Activated CD4-positive, alpha-beta T cell treated with anti-CD3 and anti-CD28 coated beads, Interleukin-10, Interleukin-2, amounts not matched to agents 100 ng/mL and 50 ng/mL, durations not matched to agents 16 hours and 8 hours (primary cell): Measurements from ENCODE around the gene APBB1.
"Not testable (repeated sequence)": the region's sequence is repeated elsewhere in the genome, so short reads cannot be mapped to it uniquely, and the experiment has no call there.

Experiments
- DNase-seq: peaks from one replicate; pipeline ENCODE4 v3.0.0-alpha.2; 2020

Gene APBB1

DNA sequence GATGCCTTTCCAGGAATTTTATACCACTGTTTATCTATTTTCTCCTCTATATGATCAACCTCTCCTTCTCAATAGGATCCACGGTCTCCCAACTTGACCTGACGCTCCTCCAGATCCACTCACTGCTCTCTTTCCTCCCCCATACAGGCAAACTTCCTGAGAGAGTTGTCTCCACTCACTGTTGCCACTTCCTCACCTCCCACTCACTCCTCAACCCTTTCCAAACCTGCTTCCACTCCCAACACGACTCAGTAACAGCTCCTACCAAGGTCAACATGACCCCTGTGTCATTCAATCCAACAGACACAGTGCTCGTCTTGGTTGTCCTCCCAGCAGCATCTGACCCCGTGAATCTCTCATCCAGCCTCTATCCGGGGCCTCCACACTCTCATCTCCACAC lies 3.1 kb downstream of the APBB1 start:
- DNase-seq, result no peak

DNA sequence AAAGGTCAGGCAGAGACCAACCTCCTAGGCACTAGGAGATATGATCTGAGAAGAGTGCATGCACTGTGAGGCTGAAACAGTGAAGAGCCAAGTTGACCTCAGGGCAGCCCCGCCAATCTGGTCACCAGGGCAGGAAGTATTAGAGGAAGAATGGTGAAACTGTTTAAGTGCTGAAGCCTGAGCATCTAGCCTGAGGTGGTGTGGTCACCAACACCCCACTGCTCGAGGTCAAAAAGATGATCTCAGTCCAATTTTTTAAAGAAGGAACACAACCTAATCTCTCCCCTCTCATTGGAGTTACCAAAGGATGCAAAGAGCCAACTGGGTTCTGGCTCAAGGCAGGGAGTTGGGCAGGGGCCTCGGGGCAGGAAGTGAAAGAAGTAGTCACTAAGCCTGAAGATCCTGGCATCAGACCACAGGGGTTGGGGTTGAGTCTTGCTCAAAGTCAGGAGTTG lies 4.0 kb downstream of the APBB1 start:
- DNase-seq, result peak; percentile 60

DNA sequence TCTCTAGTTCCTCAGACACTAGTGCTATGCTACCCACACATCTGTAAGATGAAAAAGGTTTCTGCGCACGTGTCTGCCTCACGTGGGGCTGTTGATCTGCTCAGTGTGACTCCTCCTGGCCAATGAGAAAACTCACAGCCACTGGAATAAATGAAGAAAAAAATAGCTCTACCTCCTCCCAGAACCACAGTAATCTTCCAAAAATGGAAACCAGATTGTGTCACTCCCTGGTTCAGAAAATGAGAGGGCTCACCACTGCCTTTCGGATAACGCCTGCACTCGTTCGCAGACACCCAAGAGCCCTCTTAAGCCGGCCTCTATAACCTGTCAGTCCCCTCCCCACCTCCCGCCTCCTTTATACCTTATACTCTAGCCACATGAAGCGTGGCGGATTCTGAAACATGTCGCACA lies 5.1 kb downstream of the APBB1 start:
- DNase-seq, result peak; percentile 54

DNA sequence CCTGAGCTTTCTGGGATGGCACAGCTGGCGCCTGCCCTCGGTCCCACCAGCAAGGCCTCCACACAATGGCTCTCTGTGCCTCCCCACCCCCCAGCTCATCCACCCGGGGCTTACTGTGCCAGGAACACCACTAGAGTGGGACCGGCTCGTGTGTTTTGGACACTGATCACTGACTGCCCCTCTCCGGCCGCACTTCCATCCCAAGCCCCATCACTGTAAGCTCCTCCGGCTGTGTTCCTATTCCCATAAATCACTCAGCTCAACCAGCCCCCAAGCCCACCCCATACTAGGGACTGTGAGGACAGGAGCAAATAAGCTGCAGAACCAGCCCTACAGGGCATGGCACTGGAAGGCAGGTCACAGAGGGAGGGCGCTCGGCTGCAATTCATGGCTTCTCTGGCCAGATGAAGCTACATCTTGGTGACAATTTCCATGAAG lies 7.3 kb downstream of the APBB1 start:
- DNase-seq, result no peak

DNA sequence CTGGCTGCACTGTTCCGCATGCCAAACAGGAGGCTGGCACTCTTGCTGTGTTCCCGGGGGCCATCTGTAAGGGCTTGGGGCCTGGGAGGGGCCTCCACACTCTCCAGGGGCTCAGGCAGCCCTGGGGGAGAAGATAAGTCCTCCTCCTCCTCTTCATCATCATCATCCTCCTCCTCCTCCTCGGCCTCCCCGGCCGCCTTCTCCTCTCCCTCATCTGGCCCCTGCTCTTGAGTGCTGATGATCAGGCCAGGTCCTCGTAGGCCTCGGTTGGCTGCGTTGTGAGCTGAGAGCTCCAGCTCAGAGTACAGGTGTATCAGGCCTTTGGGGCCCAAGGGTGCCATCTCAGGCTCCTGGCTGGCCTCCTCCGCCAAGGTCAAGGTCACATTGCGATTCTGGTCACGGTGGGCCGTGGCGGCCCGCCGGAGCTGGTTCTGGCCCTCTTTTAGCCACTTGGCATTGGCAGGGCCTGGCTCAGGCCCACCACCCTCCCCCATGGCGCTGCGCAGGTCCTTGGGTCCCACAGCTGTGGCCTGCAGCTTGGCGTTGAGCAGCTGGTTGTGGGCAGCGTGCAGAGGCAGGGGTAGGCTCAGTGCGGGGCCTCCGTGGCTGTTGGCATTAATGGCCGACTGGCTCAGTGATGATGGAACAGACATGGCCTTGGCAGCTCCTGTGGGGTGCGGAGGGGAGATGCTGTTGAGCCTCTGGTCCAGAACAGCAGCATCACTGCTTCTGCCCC lies 8.0 kb downstream of the APBB1 start:
- no peak for DNase-seq

DNA sequence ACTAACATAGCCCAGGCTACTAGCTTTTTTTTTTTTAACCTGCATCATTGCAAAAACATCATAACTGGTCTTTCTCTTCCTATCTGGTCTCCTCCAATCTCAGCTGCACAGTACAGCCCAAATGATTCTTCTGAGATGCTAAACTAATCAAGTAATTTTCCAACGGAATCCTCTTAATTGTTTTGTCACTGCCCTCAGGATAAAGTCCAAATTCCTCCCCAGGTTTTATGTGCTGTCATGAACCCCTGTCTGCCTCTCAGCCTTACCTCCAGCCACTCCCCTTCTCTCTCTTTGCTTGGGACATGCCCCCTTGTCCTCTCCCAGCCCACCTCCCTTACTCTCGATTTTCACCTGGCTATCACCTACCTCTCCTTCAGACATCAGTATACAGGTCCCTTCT lies 12.5 kb downstream of the APBB1 start:
- no peak for DNase-seq

DNA sequence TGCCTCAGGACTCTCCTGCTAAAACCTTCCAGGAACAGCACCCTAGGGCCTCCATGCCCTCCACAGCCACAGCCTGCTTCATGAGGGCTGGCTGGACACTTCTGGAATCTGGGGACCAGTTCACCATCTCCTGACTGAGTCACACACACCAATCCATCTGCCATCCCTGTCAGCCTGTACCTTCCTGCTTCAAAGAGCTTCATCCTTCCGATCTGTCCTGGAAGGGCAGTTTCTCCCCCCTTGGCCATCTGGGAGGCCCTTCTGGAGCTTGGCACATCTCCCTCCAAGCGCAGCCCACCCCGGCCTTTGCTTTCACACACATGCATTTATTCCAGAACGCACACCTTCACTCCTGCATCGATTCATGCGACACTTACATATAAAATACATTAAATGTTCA lies 13.0 kb downstream of the APBB1 start:
- no peak for DNase-seq

DNA sequence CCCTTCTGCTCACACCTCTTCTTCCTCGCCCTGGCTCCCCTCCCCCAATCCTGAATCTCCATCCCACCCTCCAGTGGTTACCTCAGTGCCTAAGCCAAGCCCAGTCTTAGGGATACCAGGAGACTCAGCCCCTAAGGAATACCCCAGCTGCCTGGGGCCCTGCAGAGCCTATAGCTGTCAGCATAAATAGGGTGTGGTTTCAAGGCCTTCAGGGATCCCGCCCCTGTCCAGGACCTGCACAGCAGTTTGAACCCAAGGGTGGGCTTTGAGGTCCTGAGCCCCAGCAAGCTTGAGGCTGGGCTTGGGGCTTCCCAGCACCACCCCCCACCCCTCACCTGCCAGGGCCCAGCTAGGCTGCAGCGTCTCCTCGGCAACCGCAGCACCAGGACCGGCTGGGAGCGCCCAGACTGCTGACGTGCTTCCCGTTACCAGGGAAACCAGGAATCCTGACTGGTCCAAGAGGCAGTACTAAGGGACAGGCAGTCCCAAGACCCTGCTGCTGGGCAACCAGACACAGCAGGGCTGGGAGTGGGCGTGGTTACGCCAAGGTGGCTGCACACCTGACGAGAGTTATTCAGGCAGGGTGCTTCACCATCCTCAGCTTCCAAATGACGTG lies 13.7 kb downstream of the APBB1 start:
- no peak for DNase-seq

DNA sequence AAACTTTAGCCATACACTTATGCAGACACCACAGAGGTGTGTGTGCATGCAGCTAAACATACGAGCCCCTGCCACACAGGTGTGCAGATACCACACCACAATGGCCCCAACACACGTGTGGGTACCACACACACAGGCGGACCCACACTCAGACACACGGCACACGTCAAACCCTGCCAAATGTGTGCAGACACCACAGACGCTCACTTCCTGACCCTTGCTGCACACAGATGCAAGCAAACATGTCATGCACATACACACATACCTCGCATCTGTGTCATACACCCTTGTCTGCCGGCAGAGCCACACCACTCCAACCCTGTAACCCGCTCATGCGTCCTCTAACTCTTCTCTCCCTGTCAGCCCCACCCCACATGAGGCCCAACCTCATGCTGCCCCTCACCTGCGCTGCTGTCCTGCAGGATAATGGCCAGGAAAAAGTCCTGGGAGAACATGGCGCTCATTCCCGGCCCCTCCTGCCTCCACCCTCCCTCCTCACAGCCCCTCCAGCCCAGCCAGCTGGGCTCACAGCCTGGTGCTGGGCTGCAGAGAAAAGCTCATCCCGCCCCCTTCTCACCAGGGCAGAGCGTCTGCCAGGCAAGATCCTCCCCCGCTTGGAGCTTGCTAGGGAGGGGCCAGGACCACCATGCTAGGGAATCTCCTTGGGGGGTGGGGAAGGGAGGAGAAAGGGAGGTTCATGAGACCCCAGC lies 14.4 kb downstream of the APBB1 start:
- DNase-seq, result peak; percentile 18

DNA sequence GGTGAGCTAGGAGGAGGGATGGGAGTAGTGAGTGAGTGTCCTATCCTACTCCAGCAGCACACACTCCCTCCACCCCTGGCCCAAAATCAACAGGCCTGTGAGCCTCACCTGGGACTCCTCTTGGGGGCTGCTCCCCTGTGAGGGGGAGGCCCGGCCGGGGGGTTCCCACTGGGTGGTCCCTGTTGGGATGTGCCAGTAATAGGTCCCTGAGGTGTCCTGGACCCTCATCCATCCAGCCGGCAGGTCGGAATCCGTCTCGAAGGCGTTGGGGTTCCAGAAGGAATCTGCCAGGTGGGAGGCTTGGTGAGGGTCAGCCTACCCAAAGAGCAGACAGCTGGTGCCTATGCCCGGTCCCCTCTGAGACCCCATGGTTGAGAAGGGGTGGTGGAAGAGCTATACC lies 15.4 kb downstream of the APBB1 start:
- DNase-seq, result no peak

DNA sequence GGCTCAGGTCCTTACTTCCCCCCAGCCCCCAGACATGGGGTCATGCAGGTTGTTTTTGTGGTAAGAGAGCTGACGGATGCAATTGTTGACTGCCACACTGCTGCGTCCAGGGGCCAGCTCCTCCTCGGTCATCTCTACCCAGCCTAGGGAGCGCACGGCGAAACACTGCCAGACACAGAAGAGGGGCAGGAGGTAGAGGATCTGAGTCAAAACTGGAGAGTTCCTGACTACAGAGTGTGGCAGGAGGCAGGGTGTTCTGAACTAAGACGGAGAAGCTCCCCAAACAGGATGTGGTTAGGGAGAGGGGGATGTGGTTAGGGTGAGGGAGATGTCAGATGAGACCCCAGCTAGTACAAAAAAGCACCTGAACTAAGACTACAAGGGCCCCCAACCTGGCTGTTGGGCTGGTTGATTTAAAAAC lies 16.3 kb downstream of the APBB1 start:
- peak; percentile 95 for DNase-seq

DNA sequence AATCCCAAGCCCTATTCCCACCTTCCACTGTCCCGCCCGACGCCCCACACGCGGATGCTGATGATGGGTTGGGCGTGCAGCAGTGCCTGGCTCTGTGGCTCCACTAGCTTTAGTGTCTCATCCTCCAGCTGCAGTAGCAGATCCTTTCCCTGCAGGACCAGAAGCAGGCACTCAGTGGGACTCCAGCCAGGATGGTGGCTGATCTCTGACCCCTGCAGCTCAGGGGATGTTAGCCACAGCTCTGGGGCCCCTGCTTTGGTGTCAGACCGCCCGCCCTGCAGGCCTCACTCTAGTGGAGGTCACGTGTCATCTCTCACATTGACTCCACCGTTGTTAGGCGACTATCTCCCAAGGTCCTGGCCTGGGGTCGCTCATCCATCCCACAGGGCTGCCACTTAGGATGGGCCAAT lies 16.8 kb downstream of the APBB1 start:
- DNase-seq, result peak; percentile 70

DNA sequence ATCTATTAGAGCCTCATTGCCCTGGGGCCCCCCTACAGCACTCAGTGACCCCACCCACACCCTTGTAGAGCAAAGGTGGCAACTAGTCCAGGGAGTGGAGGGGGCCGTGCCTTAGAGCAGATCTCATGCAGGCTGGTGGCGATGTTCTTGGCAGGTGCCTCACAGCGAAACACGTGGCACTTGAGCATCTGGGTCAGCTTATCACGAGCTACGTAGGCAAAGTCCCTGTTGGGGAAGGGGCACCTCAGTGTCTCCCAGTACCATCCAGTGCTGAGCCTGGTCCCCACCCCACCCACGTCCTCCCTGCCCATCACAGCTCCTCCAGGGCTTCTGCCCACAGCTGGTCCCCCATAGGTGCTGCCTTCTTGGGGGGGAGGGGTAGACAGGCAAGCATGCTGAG lies 17.4 kb downstream of the APBB1 start:
- DNase-seq, result no peak

DNA sequence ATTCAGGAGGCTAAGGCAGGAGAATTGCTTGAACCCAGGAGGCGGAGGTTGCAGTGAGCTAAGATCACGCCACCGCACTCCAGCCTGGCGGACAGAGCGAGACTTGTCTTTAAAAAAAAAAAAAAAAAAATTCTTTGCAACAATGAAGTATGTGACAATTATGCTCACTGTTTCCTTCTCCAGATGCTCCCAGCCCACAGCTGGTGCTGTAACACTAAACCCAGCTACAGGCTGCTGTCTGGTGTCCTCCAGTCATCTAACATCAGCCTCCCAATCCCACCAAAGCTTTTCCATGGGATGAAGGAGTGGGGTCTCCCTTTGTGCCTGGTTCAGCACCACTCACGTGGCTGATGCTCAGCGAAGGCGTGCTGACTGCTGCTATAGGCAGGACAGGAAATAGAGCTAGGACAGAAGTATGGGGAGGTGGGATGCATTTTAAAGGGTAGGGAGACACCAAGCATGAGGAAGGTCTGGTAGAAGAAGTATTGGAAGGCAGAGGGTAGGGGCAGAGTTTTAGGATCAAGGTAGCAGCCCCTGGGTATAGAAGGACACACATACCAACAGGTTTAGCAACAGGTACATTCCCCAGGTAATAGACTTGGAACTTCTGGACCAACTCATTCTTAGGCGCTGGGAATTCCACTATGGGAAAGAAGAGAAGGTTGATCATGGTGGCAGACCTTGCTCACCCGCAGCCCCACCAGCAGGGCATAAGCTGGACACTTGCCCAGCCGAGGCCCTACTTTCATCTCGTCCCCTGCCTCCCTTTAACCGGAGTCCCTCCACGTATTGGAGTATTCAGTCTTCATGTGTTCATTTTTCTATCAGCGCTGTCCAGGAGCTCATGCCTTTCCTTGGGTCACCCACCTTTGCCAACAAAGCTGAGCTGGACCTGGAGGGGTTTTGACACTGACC lies 18.2 kb downstream of the APBB1 start:
- DNase-seq, result no peak

DNA sequence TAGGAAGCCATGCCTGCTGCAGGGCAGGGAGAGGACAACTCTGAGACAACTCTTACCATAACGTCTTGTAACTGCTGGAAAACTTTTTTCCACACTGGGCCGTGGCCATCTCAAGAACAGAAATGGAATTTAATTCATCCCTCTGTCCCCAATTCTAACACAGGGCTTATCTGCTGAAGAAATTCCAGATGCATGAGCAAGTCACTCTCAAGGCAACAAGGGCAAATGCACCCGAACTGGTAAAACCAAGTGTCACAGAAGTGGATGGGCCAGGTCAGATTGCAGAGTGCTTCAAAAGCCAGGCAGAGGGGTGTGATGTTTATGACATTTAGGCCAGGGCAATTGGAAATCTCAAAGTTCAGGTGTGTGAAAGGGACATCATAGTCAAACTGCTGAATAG lies 21.3 kb downstream of the APBB1 start:
- no peak for DNase-seq

DNA sequence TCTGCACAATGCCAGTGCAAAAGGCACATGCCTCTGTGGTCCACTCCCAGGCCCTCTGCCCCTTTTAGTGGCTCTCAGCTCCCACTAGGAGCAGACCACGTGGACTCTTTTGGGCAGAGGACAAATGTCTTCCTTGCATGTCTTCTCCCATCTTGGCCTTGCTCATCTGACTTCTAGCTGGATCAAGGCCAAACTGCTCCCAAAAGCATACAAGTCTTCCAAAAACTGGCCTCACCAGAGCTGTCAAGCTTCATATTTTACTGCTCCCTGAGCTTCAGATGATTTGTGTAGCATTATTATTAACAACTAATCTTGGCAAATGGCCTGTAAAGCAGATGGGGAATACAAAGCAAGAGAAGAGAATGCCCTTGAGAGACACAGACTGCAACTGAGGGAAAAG lies 21.7 kb downstream of the APBB1 start:
- no peak for DNase-seq

DNA sequence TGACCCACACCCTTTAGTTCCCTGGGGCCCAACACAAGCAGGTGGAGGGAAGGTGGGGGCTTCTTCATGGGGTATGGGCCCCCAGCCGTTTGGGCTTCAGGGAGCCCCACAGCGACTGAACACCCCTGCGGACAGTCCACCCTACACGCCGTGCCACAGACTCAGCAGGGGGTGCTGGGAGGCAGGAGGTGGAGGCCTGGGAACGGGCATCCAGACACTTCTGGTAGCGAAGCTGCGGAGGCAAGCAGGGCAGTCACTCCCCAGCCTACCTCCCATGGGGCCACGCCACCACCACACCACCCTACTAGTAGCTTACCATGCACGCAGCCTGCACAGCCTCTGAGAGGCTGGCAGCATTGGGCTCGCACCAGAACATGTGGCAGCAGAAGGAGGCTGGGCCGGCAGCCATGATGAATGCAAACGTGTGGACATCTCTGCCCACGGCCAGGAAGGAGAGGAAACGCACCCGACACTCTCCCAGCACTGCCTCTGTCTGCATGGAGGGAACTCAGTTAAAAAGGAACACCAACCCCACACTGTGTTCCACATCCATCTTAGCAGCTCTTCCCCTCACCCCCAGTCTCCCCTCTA lies 23.3 kb downstream of the APBB1 start:
- DNase-seq, result no peak

DNA sequence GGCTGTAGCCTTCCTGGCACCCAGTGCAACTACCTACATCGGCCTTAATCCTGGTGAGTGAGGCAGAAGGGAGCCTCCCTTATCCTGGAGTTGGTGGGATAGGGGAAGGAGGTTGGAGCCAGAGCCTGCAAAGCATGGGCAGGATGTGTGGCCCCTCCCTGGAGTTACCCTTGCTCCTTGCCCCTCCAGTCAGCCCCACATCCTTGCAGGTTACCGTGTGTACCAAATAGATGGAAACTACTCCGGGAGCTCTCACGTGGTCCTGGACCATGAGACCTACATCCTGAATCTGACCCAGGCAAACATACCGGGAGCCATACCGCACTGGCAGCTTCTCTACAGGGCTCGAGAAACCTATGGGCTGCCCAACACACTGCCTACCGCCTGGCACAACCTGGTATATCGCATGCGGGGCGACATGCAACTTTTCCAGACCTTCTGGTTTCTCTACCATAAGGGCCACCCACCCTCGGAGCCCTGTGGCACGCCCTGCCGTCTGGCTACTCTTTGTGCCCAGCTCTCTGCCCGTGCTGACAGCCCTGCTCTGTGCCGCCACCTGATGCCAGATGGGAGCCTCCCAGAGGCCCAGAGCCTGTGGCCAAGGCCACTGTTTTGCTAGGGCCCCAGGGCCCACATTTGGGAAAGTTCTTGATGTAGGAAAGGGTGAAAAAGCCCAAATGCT lies 24.8 kb downstream of the APBB1 start:
- DNase-seq, result no peak

DNA sequence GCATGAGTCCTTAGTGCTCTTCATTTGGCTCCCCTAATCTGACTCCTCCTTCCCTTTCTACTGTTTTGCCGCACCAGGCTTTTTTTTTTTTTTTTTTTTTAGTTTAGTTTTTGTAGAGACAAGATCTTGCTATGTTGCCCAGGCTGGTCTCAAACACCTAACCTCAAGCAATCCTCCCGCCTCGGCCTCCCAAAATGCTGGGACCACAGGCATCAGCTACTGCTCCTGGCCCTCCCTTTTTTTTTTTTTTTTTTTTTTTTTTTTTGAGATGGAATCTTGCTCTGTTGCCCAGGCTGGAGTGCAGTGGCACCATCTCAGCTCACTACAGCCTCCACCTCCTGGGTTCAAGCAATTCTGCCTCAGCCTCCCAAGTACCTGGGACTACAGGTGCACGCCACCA lies 26.6 kb downstream of the APBB1 start:
- not testable (repeated sequence) for DNase-seq

DNA sequence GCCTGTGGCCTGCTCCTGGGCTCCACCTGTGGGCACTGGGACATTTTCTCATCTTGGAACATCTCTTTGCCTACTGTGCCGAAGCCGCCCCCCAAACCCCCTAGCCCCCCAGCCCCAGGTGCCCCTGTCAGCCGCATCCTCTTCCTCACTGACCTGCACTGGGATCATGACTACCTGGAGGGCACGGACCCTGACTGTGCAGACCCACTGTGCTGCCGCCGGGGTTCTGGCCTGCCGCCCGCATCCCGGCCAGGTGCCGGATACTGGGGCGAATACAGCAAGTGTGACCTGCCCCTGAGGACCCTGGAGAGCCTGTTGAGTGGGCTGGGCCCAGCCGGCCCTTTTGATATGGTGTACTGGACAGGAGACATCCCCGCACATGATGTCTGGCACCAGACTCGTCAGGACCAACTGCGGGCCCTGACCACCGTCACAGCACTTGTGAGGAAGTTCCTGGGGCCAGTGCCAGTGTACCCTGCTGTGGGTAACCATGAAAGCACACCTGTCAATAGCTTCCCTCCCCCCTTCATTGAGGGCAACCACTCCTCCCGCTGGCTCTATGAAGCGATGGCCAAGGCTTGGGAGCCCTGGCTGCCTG lies 27.3 kb downstream of the APBB1 start:
- no peak for DNase-seq

DNA sequence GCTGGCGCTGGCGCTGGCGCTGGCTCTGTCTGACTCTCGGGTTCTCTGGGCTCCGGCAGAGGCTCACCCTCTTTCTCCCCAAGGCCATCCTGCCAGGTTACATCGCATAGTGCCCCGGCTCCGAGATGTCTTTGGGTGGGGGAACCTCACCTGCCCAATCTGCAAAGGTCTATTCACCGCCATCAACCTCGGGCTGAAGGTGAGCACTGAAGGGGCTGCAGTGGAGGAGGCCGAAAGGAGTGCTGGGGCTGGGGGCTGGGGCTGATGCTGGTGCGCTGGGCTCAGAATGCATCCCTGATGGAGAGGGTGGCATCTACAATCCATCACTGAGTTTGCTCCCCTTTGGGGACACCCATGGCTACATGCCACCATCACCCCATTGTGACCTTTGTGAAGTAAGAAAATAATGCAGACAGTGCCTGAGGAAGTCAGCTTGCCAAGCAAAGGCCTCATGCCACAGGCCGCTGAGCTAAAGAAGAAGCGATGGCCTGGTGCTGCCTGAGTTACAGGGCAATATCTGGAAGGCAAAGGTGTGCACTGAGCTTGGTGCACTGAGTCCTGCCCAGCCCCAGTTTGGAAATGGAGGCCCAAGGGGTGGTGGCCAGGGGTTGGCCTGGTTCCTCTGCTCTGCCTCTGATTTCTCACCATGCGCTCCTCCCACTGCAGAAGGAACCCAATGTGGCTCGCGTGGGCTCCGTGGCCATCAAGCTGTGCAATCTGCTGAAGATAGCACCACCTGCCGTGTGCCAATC lies 28.0 kb downstream of the APBB1 start:
- DNase-seq, result no peak
